Activated CD8-positive, alpha-beta memory T cell treated with anti-CD3 and anti-CD28 coated beads for 24 hours (primary cell): ENCODE measurements around the gene GCNT3.
A peak's percentile ranks its signal among the peaks of the same experiment; 100 is the strongest.
"Not testable (repeated sequence)": the region's sequence is repeated elsewhere in the genome, so short reads cannot be mapped to it uniquely, and the experiment has no call there.

ENCODE experiments used
- DNase-seq: peaks from one replicate; pipeline ENCODE4 v3.0.0-alpha.2; 2020

GCNT3 gene

DNA sequence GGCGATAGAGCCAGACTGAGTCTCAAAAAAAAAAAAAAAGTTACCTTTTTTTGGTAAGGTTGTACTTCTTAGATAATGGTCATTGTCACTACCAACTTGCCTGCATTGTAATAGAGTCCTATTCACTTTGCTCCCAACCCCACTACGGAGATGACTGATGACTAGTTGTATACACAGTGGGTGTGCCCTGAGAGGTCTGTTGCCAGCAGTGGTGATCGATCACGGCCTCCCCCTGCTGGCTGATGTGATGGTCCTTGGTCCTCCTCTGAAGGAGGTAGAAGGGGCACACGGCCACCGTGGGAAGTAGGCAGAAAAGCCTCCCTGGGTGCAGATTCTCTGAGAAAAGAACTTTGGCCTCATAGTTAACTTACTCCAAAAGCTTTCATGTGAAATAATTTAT, 10.7 kb downstream of the GCNT3 start:
- peak; percentile 69 for DNase-seq

DNA sequence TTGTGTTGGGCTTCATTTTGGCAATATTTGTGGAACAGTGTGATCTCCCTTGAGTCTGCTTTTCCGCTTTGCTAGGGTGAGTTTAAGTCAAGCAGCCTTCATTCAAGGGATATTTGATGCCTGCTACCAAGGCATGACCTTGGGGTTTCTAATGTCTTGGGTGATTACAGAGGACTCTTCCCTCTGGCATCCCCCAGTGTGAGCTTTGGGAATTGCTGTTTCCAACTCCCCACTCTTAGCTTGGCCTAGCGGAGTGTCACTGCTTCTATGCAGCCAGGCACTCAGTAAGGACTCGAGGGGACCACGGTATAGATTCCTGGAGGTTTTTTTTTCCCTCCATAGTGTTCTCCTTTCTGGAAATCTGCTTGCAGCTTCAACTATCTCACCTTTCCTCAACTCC, 21.1 kb downstream of the GCNT3 start:
- DNase-seq = no peak

DNA sequence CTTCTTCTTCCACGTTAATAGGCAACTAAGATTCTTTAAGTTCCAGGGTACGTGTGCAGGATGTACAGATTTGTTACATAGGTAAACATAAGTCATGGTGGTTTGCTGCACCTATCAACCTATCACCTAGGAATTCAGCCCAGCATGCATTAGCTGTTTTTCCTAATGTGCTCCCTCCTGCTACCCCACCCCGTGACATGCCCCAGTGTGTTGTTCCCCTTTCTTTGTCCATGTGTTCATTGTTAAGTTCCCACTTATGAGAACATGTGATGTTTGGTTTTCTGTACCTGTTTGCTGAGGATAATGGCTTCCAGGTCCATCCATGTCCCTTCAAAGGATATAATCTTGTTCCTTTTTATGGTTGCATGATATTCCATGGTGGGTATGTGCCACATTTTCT, 24.6 kb downstream of the GCNT3 start:
- no peak for DNase-seq

DNA sequence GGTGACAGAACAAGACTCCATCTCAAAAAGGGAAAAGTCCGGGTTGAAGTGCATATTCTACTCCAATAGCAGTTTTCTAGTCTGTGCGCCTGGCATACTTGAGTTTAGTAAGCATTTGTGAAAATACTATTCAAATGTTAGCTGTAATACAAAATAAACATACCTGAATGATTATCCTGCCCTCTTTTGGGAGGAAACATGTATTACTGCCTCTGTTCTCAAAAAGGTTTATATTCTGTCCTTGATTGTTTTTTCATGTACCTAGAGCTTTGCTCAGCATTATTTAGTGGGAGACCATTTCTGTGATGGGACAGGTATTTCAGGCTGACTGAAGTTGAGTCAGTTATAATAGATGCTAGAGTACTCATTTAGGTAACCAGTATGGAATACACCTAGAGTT, 25.9 kb downstream of the GCNT3 start:
- not testable (repeated sequence) for DNase-seq

DNA sequence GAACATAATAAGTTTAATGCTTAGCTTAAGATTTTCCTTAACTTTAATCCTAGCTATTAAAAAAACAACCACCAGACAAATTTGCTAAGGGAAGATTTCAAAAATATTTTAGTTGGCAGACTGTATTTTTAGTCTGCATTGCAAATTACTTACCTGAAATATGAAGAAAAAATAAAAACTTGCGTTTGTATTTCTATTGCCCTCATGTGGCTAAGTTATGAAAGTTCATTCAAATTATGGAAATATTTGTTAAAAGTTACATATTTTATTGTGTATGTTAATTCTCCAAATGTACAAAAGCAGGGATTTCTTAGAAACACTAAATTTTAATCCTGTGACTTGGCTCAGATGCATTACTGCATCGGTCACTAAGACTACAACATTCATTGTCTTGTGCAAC, 30.8 kb downstream of the GCNT3 start:
- DNase-seq = no peak

DNA sequence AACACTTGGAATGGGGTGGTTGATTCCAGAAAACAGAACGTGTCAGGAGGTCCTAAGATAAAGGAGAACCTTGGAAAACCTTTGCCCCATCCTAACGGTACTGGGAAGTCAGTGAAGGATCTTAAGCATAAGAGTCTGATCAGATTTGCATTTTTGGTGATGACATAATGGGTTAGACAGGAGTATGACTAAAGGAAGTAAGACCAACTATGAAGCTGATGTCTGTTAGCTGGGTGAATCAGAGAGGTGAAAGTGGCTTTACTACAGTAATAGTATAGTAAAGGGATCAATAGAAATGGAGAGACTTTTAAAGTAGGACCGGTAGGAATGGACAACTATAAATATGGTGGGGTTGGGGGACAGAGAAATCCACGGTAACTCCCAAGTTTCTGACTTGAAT, 33.2 kb downstream of the GCNT3 start:
- no peak for DNase-seq

DNA sequence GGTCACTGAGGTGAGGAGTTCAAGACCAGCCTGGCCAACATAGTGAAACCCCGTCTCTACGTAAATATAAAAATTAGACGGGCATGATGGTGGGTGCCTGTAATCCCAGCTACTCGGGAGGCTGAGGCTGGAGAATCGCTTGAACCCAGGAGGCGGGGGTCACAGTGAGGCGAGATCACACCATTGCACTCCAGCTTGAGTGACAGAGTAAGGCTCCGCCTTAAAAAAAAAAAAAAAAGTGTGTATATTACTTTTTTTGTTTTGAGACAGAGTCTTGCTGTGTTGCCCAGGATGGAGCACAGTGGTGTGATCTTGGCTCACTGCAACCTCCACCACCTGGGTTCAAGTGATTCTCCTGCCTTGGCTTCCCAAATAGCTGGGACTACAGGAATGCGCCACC, 34.2 kb downstream of the GCNT3 start:
- not testable (repeated sequence) for DNase-seq

DNA sequence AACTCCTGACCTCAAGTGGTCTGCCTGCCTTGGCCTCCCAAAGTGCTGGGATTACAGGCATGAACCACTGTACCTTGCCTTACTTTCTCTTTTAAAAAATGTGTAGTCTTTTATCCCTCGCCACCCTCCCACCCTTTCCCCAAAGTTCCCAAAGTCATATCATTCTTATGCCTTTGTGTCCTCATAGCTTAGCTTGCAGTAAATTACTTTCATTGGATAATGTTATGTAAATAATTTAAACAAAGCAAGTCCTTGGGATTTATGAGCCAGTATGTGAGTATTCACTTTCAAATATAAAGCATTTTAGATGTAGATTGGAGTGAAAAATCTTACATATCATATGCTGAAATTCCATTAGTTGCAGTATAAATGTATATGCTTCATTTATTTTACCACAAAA, 34.7 kb downstream of the GCNT3 start:
- DNase-seq = no peak

DNA sequence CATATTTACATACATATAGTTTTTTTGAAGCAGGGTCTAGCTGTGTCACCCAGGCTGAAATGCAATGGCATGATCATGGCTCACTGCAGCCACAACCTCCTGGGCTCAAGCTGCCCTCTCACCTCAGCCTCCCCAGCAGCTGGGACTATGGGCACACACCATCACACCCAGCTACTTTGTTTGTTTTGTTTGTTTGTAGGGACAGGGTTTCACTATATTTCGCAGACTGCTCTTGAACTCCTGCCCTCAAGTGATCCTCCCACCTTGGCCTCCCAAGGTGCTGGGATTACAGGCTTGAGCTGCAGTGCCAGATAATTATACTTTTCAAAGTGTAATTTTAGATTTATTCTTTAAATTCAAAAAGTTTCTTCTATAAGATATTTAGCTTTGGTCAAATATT, 35.5 kb downstream of the GCNT3 start:
- no peak for DNase-seq

DNA sequence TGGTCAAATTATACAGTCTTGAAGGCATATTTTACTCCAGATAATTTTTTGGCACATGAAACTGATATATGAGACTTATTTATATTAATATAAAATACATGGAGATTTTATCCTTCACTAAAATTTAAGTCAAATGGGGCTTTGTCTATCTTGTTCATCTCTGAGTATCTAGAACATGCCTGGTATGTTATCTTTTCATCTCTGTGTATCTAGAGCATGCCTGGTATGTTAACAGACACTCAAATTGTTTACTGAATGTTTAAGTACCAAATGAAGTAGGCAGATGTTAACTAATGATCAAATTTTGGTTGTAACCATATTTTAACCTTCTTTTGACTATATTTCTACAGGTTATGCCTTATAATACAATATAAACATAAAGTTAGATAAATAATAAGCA, 38.0 kb downstream of the GCNT3 start:
- DNase-seq = no peak

DNA sequence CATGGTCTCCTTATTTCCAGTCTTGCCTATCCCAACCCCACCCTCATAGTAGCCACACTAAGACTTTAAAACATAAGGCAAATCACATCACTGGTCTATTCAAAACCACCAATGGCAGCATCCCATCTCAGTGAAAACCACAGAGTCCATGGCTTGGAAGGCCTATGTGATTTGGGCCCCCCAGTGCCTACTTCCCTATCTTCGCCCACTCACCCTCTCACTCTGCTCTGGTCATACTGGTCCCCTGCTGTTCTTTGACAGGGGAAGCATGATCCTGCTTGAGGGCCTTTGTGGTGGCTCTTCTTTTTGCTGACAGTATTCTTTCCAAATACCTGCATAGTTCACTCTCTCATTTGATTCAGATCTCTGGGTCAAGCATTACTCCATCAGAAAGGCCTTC, 42.5 kb downstream of the GCNT3 start:
- no peak for DNase-seq

DNA sequence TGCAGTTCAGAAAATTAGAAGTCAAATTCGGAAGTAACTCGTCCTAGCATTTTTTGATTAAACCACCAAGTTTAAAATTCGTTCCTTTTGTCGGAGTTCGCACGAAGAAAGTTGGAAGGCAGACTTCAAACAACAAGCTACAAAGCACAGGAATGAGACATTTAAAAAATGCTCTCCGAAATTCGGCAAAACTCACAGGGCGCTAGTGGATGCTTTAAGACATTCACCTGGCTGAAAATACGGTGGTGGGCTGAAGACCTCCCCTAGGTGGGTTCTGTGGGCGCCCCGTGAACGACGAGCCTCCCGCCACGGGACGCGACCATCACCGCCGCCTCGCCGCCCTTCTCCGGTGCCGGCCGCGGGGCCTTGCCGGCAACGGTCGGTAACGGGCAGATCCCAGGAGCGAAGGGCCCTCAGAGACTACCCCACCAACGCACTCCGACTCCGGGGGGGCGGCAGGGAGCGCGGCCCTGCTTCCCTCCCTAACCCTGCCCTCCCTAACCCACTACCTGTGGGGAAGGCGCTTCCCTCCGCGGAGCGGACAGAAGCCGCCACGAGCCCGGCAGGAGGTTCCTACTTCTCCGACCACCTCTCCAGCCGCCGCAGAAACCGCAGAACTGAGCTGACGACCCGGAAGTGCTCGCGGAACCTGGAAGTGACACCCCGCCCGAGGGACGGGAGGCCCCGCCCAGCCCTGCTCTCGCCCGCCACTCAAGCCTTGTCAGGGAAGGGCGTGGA, 45.5 kb downstream of the GCNT3 start, which contains the start of gene GTF2A2:
GTF2A2 (minus strand) TSS at position 619 of the 738 bp plus-strand sequence. CDS start 5,238 bp downstream, outside the sequence.
- DNase-seq = peak; percentile 96

DNA sequence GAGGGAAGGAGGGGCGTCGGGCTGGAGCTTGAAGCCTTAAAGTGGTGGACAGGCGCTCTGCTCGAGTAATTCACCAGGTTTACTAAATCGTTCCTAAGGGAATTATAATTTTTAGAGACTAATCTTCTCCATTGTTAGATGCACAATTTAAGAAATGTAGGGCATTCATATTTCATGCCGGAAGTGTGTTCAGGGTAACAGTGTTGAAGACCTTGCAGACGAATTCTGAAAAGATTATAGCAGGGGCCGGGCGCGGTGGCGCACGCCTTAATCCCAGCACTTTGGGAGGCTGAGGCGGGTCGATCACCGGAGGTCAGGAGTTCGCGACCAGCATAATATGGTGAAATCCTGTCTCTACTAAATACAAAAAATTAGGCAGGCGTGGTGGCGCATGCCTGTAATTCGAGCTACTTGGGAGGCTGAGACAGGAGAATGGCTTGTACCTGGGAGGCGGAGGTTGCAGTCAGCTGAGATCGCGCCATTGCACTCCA, 46.1 kb downstream of the GCNT3 start:
- DNase-seq = peak; percentile 59

DNA sequence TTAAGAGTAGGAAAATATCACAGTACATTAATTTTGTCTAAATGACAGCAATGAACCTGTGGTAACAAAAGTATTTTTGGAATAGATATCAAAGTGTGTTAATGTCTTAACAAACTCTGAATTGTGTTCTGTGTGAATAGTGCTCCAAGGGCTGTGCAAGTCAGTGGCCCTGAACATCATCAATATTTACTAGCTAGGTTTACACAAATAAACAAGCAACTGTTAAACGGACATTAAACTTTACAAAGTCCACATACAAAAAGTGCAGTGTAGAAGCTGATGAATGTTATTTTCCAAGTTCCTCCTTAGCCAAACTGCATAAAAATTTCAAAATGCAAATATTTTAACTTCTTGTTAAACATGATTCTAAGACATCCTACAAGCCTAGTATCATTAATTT, 47.8 kb downstream of the GCNT3 start:
- no peak for DNase-seq

DNA sequence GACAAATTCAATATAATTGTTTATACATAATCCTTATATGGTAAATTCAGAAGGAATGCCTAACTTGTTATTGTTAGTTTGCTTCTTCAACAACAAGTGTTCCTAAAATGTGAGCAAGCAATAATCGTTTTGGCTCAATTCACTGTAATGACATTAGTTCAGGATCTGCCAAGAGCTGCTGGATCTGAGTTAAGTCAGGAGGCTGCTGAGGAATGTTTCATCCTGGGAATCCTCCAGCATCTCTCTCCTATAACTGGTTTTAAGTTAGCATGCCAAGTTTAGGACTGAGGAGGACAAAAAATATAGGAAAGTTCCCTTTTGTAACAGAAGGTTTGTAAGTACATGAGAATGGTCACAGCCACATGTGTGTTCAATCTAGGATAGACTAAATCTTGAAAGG, 50.7 kb downstream of the GCNT3 start:
- no peak for DNase-seq

DNA sequence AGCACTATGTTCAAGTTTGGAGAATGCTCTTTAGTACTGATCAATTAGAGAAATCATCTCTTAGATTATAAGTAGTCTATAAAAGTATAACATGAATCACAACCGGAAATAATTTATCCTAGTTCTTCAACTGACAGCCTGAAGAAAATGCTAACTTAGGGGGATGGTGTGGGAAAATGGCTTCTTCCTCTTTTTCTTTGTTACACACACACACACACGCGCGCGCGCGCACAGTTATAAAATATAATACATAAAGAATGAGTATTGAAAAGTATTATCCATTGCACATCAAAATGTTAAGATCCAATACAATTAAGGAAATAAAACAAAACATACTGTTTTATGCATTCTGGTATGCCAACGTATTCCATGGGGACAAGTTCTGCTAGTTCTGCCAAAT, 57.0 kb downstream of the GCNT3 start:
- no peak for DNase-seq
